Keratinocyte (primary cell): Measurements from ENCODE around the gene NTSR1.

Experiments
- EZH2 ChIP-seq: IDR thresholded peaks from one replicate; pipeline ENCODE4 v1.6.1; 2012; ENCODE audit warnings: inconsistent platforms, mild to moderate bottlenecking, low read length, moderate library complexity
- TF ChIP-seq, protein P1 (sequence below), 3 experiments: IDR thresholded peaks in 1 of 3; conservative IDR thresholded peaks in 1 of 3; optimal IDR thresholded peaks in 1 of 3; 2 replicates in 2 of 3; 3 replicates in 1 of 3; pipeline versions ENCODE3 to v1.5.1; 2011; ENCODE audit warnings: low read length in 3 of 3, mild to moderate bottlenecking in 3 of 3, moderate library complexity in 2 of 3, control low read depth in 1 of 3, inconsistent platforms in 1 of 3; ENCODE audit not compliant: insufficient read depth in 2 of 3; ENCODE audit errors: extremely low read depth in 1 of 3

GRCh38 chr20:62792182-62792939, 83.7 kb downstream of the NTSR1 start:
- TF ChIP-seq, protein P1, sequence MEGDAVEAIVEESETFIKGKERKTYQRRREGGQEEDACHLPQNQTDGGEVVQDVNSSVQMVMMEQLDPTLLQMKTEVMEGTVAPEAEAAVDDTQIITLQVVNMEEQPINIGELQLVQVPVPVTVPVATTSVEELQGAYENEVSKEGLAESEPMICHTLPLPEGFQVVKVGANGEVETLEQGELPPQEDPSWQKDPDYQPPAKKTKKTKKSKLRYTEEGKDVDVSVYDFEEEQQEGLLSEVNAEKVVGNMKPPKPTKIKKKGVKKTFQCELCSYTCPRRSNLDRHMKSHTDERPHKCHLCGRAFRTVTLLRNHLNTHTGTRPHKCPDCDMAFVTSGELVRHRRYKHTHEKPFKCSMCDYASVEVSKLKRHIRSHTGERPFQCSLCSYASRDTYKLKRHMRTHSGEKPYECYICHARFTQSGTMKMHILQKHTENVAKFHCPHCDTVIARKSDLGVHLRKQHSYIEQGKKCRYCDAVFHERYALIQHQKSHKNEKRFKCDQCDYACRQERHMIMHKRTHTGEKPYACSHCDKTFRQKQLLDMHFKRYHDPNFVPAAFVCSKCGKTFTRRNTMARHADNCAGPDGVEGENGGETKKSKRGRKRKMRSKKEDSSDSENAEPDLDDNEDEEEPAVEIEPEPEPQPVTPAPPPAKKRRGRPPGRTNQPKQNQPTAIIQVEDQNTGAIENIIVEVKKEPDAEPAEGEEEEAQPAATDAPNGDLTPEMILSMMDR (optimal IDR thresholded peaks at IDR 0.05 in 1 of 3, IDR thresholded peaks at IDR 0.05 in 1 of 3, conservative IDR thresholded peaks at IDR 0.05 in 1 of 3; ENCODE audit: extremely low read depth in 1 of 3, insufficient read depth in 2 of 3, low read length in 3 of 3), result no peak
- no peak for TF ChIP-seq EZH2
